ENCODE data around the gene GAB2.

Gene GAB2

DNA sequence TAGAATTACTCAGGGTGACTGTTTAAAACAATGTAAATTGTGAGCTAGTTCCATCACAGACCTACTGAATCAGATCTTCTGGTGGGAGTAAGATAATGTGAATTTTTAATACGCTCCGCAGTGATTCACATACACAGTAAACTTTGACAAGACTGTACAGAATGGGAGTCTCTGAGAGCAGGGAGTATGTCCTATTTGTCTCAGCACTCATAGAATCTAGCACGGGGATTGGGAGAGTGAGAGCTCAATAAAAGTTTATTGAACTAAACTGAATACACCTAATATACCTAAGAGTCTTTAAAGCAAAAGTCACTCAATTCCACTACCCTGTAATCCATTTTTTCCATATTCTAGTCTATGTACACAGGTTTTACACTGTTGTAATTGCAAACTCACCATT is 11.2 kb upstream of the GAB2 start (continued):
- TF ChIP-seq GLIS2 (tag by site-specific recombination; IDR thresholded peaks at IDR 0.05) (no peak), ZBTB11 (tag by site-specific recombination; conservative IDR thresholded peaks at IDR 0.05; ENCODE audit: low read depth) (no peak), ZNF518A (tag by site-specific recombination; conservative IDR thresholded peaks at IDR 0.05; ENCODE audit: low read depth) (no peak), ZNF16 (tag by site-specific recombination; IDR thresholded peaks at IDR 0.05; ENCODE audit: low read depth) (no peak), PRDM1 (tag by site-specific recombination; IDR thresholded peaks at IDR 0.05) (no peak), ZNF624 (tag by site-specific recombination; IDR thresholded peaks at IDR 0.05) (no peak)
- TF ChIP-seq, protein P1, sequence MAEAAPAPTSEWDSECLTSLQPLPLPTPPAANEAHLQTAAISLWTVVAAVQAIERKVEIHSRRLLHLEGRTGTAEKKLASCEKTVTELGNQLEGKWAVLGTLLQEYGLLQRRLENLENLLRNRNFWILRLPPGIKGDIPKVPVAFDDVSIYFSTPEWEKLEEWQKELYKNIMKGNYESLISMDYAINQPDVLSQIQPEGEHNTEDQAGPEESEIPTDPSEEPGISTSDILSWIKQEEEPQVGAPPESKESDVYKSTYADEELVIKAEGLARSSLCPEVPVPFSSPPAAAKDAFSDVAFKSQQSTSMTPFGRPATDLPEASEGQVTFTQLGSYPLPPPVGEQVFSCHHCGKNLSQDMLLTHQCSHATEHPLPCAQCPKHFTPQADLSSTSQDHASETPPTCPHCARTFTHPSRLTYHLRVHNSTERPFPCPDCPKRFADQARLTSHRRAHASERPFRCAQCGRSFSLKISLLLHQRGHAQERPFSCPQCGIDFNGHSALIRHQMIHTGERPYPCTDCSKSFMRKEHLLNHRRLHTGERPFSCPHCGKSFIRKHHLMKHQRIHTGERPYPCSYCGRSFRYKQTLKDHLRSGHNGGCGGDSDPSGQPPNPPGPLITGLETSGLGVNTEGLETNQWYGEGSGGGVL (tag by site-specific recombination; IDR thresholded peaks at IDR 0.05): no peak
- TF ChIP-seq, protein P2, sequence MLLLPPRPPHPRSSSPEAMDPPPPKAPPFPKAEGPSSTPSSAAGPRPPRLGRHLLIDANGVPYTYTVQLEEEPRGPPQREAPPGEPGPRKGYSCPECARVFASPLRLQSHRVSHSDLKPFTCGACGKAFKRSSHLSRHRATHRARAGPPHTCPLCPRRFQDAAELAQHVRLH (tag by site-specific recombination; IDR thresholded peaks at IDR 0.05): no peak
- TF ChIP-seq, protein P3, sequence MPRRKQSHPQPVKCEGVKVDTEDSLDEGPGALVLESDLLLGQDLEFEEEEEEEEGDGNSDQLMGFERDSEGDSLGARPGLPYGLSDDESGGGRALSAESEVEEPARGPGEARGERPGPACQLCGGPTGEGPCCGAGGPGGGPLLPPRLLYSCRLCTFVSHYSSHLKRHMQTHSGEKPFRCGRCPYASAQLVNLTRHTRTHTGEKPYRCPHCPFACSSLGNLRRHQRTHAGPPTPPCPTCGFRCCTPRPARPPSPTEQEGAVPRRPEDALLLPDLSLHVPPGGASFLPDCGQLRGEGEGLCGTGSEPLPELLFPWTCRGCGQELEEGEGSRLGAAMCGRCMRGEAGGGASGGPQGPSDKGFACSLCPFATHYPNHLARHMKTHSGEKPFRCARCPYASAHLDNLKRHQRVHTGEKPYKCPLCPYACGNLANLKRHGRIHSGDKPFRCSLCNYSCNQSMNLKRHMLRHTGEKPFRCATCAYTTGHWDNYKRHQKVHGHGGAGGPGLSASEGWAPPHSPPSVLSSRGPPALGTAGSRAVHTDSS (tag by site-specific recombination; IDR thresholded peaks at IDR 0.05): no peak

GRCh38 chr11:78428266-78428636 is 10.6 kb upstream of the GAB2 start:
- H3K9me3 ChIP-seq (ENCODE audit: control insufficient read depth, insufficient read depth, low read depth, low read length): no peaks in the 10 kb centered on the region
- H3K4me1 ChIP-seq (ENCODE audit: control insufficient read depth, insufficient read depth, low read length): no peaks in the 10 kb centered on the region
- H3K4me3 ChIP-seq (ENCODE audit: low read depth, low read length): no peak overlapping the region
- no peaks in the 10 kb centered on the region for H3K36me3 ChIP-seq (ENCODE audit: control insufficient read depth in 2 of 2, insufficient read depth in 1 of 2, low read length in 2 of 2)
- CTCF ChIA-PET: interaction anchor here (1.1 to 5.5 kb wide), 2 partner anchors 8 to 14 kb away, joined by 4 to 41 read pairs; partner anchors contain the start of gene GAB2
- no peak overlapping the region for H3K27ac ChIP-seq (ENCODE audit: extremely low read depth, low read depth, low read length)
- POLR2A ChIA-PET: no interaction called here
- TF ChIP-seq, protein P4, sequence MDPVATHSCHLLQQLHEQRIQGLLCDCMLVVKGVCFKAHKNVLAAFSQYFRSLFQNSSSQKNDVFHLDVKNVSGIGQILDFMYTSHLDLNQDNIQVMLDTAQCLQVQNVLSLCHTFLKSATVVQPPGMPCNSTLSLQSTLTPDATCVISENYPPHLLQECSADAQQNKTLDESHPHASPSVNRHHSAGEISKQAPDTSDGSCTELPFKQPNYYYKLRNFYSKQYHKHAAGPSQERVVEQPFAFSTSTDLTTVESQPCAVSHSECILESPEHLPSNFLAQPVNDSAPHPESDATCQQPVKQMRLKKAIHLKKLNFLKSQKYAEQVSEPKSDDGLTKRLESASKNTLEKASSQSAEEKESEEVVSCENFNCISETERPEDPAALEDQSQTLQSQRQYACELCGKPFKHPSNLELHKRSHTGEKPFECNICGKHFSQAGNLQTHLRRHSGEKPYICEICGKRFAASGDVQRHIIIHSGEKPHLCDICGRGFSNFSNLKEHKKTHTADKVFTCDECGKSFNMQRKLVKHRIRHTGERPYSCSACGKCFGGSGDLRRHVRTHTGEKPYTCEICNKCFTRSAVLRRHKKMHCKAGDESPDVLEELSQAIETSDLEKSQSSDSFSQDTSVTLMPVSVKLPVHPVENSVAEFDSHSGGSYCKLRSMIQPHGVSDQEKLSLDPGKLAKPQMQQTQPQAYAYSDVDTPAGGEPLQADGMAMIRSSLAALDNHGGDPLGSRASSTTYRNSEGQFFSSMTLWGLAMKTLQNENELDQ (tag by site-specific recombination; IDR thresholded peaks at IDR 0.05; ENCODE audit: low read depth): no peak
- TF ChIP-seq ZNF16 (tag by site-specific recombination; IDR thresholded peaks at IDR 0.05; ENCODE audit: low read depth): no peak
- no peak for TF ChIP-seq ZBTB7A (tag by site-specific recombination; IDR thresholded peaks at IDR 0.05; ENCODE audit: low read depth)
- TF ChIP-seq ZNF335 (tag by site-specific recombination; conservative IDR thresholded peaks at IDR 0.05): no peak
- TF ChIP-seq ZNF677 (tag by site-specific recombination; IDR thresholded peaks at IDR 0.05): no peak
- TF ChIP-seq KLF7 (tag by site-specific recombination; IDR thresholded peaks at IDR 0.05; ENCODE audit: borderline replicate concordance): no peak
- TF ChIP-seq ZNF112 (tag by site-specific recombination; IDR thresholded peaks at IDR 0.05): no peak
- no peak for TF ChIP-seq SP3 (tag by site-specific recombination; IDR thresholded peaks at IDR 0.05)
- TF ChIP-seq ZNF658 (tag by site-specific recombination; IDR thresholded peaks at IDR 0.05): no peak
- no peak for TF ChIP-seq KLF10 (tag by site-specific recombination; IDR thresholded peaks at IDR 0.05)
- no peak for TF ChIP-seq ZNF37A (tag by site-specific recombination; IDR thresholded peaks at IDR 0.05)
- no peak for TF ChIP-seq ZNF274 (IDR thresholded peaks at IDR 0.05; ENCODE audit: low read length)
- TF ChIP-seq ZNF274 (tag by site-specific recombination; IDR thresholded peaks at IDR 0.05; ENCODE audit: borderline replicate concordance): no peak
- no peak for TF ChIP-seq SCRT1 (tag by site-specific recombination; IDR thresholded peaks at IDR 0.05; ENCODE audit: borderline replicate concordance)
